Osteoblast (primary cell): ENCODE data around the gene NDUFAF7. TPM values are rescaled to one million over a fixed set of nuclear protein-coding genes. Genes with fewer than 3 reads are reported as not detected.
A peak's percentile ranks its signal among the peaks of the same experiment; 100 is the strongest.
"Not testable (repeated sequence)": the region's sequence is repeated elsewhere in the genome, so short reads cannot be mapped to it uniquely, and the experiment has no call there.

Source experiments
- DNase-seq: peaks from one replicate; pipeline ENCODE4 v3.0.0; 2011; ENCODE audit warnings: low spot score, mixed read lengths; ENCODE audit not compliant: insufficient read length; ENCODE audit errors: missing footprints
- H2AFZ ChIP-seq: 2 replicates; pipeline ENCODE4 v1.6.0; 2011; ENCODE audit warnings: mild to moderate bottlenecking, low read length
- H3K27ac ChIP-seq: 2 replicates; pipeline ENCODE4 v1.5.1; 2011; ENCODE audit warnings: mild to moderate bottlenecking, low read depth, low read length, moderate library complexity
- H3K27me3 ChIP-seq: 2 replicates; pipeline ENCODE4 v1.6.0; 2012; ENCODE audit warnings: mild to moderate bottlenecking, control low read depth, inconsistent platforms, low read length, moderate library complexity; ENCODE audit not compliant: insufficient read depth
- H3K36me3 ChIP-seq: 2 replicates; pipeline ENCODE4 v1.5.1; 2011; ENCODE audit warnings: mild to moderate bottlenecking, low read length, control low read depth, moderate library complexity; ENCODE audit not compliant: insufficient read depth
- H3K4me1 ChIP-seq: 2 replicates; pipeline ENCODE4 v1.5.1; 2011; ENCODE audit warnings: mild to moderate bottlenecking, low read length, control low read depth, moderate library complexity; ENCODE audit not compliant: insufficient read depth
- H3K4me2 ChIP-seq: 2 replicates; pipeline ENCODE4 v1.6.0; 2011; ENCODE audit warnings: mild to moderate bottlenecking, low read length; ENCODE audit not compliant: insufficient read depth
- H3K4me3 ChIP-seq: fragments of 200-600 bp; sonication (generic); 3 replicates; pipeline ENCODE4 v1.5.1; 2012; ENCODE audit warnings: mild to moderate bottlenecking, low read length, inconsistent platforms; ENCODE audit not compliant: insufficient read depth
- H3K79me2 ChIP-seq: 2 replicates; pipeline ENCODE4 v1.6.0; 2012; ENCODE audit warnings: mild to moderate bottlenecking, low read length, control low read depth, inconsistent platforms; ENCODE audit not compliant: insufficient read depth
- H3K9me3 ChIP-seq: 2 replicates; pipeline ENCODE4 v1.5.1; 2011; ENCODE audit warnings: low read depth, low read length, control low read depth
- H4K20me1 ChIP-seq: 2 replicates; pipeline ENCODE4 v1.6.0; 2012; ENCODE audit warnings: mild to moderate bottlenecking, low read length, control low read depth; ENCODE audit not compliant: insufficient read depth
- total RNA-seq: library from RNA; depleted of rRNA; stranded (reverse); fragments of >200 nt; gene quantifications from 2 replicates; pipeline ENCODE4 v1.2.3, GENCODE V29; 2012
- TF ChIP-seq, protein P1 (sequence below): IDR thresholded peaks from 2 replicates; pipeline ENCODE4 v1.5.1; 2011; ENCODE audit warnings: mild to moderate bottlenecking, low read depth, low read length, moderate library complexity; ENCODE audit errors: extremely low read depth

The NDUFAF7 gene
- total RNA-seq, 1 donor = 16.6 TPM

DNA sequence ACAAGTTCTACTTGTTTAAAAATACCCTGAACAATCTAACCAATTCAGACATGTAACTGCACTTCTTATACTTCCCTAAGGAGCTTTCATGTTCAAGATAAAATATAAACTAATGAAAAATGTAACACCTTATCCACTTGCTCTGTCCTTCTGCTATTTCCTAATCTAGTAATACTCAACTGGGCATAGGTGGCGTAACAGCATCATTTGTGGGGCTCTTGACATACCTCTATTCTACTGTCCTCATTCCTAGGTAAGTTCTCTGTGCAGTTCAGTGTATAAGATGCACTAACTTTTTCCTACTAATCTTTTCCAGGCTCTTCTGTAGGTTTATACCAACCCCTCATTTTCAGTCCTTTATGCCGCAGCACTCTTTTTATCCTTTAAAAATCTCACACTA, 56.5 kb downstream of the NDUFAF7 start:
- H3K79me2 ChIP-seq = peaks cover 7% of the 10 kb centered on the region
- H3K36me3 ChIP-seq = peaks cover 12% of the 10 kb centered on the region
- peaks cover 9% of the 10 kb centered on the region for H3K4me1 ChIP-seq
- no peak overlapping the region for H3K27ac ChIP-seq
- H2AFZ ChIP-seq = no peak overlapping the region
- H4K20me1 ChIP-seq = no peaks in the 10 kb centered on the region
- H3K27me3 ChIP-seq = no peaks in the 10 kb centered on the region
- no peak overlapping the region for H3K4me2 ChIP-seq
- no peak overlapping the region for H3K4me3 ChIP-seq
- no peak for DNase-seq
- no peaks in the 10 kb centered on the region for H3K9me3 ChIP-seq
- TF ChIP-seq, protein P1, sequence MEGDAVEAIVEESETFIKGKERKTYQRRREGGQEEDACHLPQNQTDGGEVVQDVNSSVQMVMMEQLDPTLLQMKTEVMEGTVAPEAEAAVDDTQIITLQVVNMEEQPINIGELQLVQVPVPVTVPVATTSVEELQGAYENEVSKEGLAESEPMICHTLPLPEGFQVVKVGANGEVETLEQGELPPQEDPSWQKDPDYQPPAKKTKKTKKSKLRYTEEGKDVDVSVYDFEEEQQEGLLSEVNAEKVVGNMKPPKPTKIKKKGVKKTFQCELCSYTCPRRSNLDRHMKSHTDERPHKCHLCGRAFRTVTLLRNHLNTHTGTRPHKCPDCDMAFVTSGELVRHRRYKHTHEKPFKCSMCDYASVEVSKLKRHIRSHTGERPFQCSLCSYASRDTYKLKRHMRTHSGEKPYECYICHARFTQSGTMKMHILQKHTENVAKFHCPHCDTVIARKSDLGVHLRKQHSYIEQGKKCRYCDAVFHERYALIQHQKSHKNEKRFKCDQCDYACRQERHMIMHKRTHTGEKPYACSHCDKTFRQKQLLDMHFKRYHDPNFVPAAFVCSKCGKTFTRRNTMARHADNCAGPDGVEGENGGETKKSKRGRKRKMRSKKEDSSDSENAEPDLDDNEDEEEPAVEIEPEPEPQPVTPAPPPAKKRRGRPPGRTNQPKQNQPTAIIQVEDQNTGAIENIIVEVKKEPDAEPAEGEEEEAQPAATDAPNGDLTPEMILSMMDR = peak; percentile 20

DNA sequence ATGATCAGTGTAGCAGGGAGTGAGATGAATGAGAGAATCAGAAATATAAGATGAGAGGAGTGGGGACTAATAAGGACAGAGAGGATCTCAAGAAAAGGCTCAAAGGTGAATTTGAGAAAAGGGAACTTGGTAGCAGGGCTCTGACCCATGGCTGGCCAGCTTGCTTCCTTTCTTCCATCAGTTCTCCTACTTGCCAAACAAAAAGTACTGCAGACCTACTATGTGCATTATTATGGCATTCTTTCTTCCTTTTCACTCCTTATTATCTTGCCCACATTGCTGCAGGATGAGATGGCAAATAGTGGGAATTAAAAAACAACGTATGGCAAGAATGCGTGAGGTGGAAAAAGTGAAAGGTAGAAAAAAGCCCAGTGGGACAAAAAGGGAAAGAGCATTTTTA, 60.2 kb downstream of the NDUFAF7 start:
- H4K20me1 ChIP-seq = no peaks in the 10 kb centered on the region
- H3K27ac ChIP-seq = no peak overlapping the region
- no peak overlapping the region for H3K4me3 ChIP-seq
- H3K4me2 ChIP-seq = no peak overlapping the region
- H3K36me3 ChIP-seq = peaks cover 7% of the 10 kb centered on the region
- TF ChIP-seq, protein P1 = no peak
- H3K79me2 ChIP-seq = peaks cover 35% of the 10 kb centered on the region
- no peaks in the 10 kb centered on the region for H3K9me3 ChIP-seq
- no peak for DNase-seq
- H2AFZ ChIP-seq = no peak overlapping the region
- no peaks in the 10 kb centered on the region for H3K27me3 ChIP-seq
- H3K4me1 ChIP-seq = no peaks in the 10 kb centered on the region

DNA sequence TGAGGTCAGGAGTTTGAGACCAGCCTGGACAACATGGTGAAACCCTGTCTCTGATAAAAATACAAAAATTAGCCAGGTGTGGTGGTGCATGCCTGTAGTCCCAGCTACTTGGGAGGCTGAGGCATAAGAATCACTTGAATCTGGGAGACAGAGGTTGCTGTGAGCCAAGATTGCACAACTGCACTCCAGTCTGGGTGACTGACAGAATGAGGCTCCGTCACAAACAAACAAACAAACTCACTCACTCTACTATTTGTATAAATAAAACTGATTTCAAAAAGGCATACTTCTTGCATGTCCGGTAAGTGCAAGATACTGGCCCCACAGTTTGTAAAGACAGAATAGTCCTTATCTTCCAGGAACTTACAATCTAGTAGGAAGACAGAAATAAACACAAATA, 63.4 kb downstream of the NDUFAF7 start:
- DNase-seq, H4K20me1 ChIP-seq: not testable (repeated sequence)
- H3K79me2 ChIP-seq = peaks cover 57% of the 10 kb centered on the region

DNA sequence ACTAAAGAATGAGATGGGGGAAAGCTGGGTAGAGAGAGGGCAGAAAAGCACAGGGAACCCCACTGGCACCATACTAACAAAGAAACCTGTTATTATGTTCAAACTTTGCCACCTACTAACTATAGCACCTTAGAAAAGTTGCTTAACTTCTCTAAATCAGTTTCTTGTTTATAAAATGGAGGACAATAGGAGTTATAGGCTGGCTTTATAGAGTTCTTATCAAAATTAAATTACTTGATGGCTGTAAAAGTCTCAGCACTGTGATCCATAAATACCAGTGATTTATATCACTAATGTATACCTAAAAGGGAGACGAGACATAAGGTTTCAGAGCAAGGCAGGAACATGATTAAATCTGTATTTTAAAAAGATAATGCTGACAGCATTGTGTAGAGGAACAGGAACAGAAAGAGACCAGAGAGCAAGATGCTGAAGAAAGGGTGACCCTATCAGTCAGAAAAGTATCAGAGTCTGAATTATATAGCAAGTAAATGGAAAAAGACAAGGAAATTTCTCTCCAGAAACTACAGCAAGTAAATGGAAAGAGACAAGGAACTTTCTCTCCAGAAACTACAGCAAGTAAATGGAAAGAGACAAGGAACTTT, 64.1 kb downstream of the NDUFAF7 start:
- peaks cover 5% of the 10 kb centered on the region for H4K20me1 ChIP-seq
- peaks cover under 1% of the 10 kb centered on the region for H3K4me1 ChIP-seq
- H3K79me2 ChIP-seq = peaks cover 62% of the 10 kb centered on the region
- H3K4me3 ChIP-seq = no peak overlapping the region
- no peak overlapping the region for H3K27ac ChIP-seq
- TF ChIP-seq, protein P1 = no peak
- H3K36me3 ChIP-seq = peaks cover 3% of the 10 kb centered on the region
- H3K9me3 ChIP-seq = no peaks in the 10 kb centered on the region
- no peak for DNase-seq
- H3K4me2 ChIP-seq = no peak overlapping the region
- no peaks in the 10 kb centered on the region for H3K27me3 ChIP-seq
- no peak overlapping the region for H2AFZ ChIP-seq

More for the DNA sequence above, 63.4 kb downstream of the NDUFAF7 start:
- not testable (repeated sequence) for H3K4me3 ChIP-seq, H3K27ac ChIP-seq, H3K27me3 ChIP-seq, H3K36me3 ChIP-seq, H3K9me3 ChIP-seq, H3K4me1 ChIP-seq, H2AFZ ChIP-seq, H3K4me2 ChIP-seq
